GM23338 (cell line): Measurements from ENCODE around the gene SFTA2. TPM values are rescaled to one million over a fixed set of nuclear protein-coding genes. Genes with fewer than 3 reads are reported as not detected.

Experiments
- ATAC-seq: fragments of 200-7000 bp; cut with Tn5 transposase; 3 replicates; pipeline ENCODE4 v1.9.1; 2020
- DNase-seq: peaks from one replicate; pipeline ENCODE4 v3.0.0-alpha.2; 2015; ENCODE audit warnings: low spot score
- H2AFZ ChIP-seq: fragments of 200-600 bp; sonication (generic); 2 replicates; pipeline ENCODE4 v1.8.0; 2016; ENCODE audit warnings: antibody characterized with exemption, mild to moderate bottlenecking, moderate library complexity
- H3F3A ChIP-seq: fragments of 200-600 bp; sonication (generic); replicated peaks from 2 replicates; pipeline ENCODE4 v1.8.0; 2017; ENCODE audit warnings: antibody characterized with exemption, mixed run types, low read depth
- H3K27ac ChIP-seq: fragments of 200-600 bp; sonication (generic); 2 replicates; pipeline ENCODE4 v1.6.1; 2016; ENCODE audit warnings: low read depth
- H3K27me3 ChIP-seq: fragments of 200-600 bp; sonication (generic); 2 replicates; pipeline ENCODE4 v1.8.0; 2016; ENCODE audit warnings: mild to moderate bottlenecking, mixed run types, moderate library complexity; ENCODE audit not compliant: insufficient read depth
- H3K36me3 ChIP-seq: fragments of 200-600 bp; sonication (generic); 2 replicates; pipeline ENCODE4 v1.8.0; 2016; ENCODE audit warnings: mild to moderate bottlenecking; ENCODE audit not compliant: insufficient read depth
- H3K4me1 ChIP-seq: fragments of 200-600 bp; sonication (generic); 2 replicates; pipeline ENCODE4 v1.8.0; 2016; ENCODE audit warnings: mild to moderate bottlenecking, moderate library complexity; ENCODE audit not compliant: insufficient read depth
- H3K4me2 ChIP-seq: fragments of 200-600 bp; sonication (generic); 2 replicates; pipeline ENCODE4 v1.7.1; 2017; ENCODE audit warnings: mixed run types
- H3K4me3 ChIP-seq: fragments of 200-600 bp; sonication (generic); 2 replicates; pipeline ENCODE4 v1.6.1; 2016; ENCODE audit warnings: mixed run types
- H3K79me2 ChIP-seq: fragments of 200-600 bp; sonication (generic); replicated peaks from 2 replicates; pipeline ENCODE4 v1.8.0; 2017; ENCODE audit warnings: mild to moderate bottlenecking; ENCODE audit not compliant: insufficient read depth
- H3K9me2 ChIP-seq: fragments of 200-600 bp; sonication (generic); 2 replicates; pipeline ENCODE4 v1.8.0; 2017; ENCODE audit not compliant: insufficient read depth
- H4K20me1 ChIP-seq: fragments of 200-600 bp; sonication (generic); replicated peaks from 2 replicates; pipeline ENCODE4 v1.8.0; 2017; ENCODE audit warnings: mild to moderate bottlenecking; ENCODE audit not compliant: insufficient read depth
- H3K27ac Mint-ChIP-seq: 2 replicates; pipeline ENCODE4 v1.8.0; 2020; ENCODE audit warnings: inconsistent platforms, mild to moderate bottlenecking, moderate library complexity, mixed read lengths
- H3K27me3 Mint-ChIP-seq: 3 replicates; pipeline ENCODE4 v1.8.0; 2022; ENCODE audit warnings: low read depth, mild to moderate bottlenecking, moderate library complexity, mixed read lengths, inconsistent platforms; ENCODE audit not compliant: insufficient read depth, poor library complexity
- H3K36me3 Mint-ChIP-seq: 3 replicates; pipeline ENCODE4 v1.8.0; 2021; ENCODE audit warnings: low read depth, mild to moderate bottlenecking, inconsistent platforms, moderate library complexity, mixed read lengths
- H3K4me1 Mint-ChIP-seq: 3 replicates; pipeline ENCODE4 v1.8.0; 2020; ENCODE audit warnings: mild to moderate bottlenecking, inconsistent platforms, mixed read lengths
- H3K4me3 Mint-ChIP-seq: 3 replicates; pipeline ENCODE4 v1.8.0; 2021; ENCODE audit warnings: moderate library complexity, mild to moderate bottlenecking, inconsistent platforms, mixed read lengths
- H3K9me3 Mint-ChIP-seq: 3 replicates; pipeline ENCODE4 v1.8.0; 2020; ENCODE audit warnings: moderate library complexity, mild to moderate bottlenecking, inconsistent platforms, mixed read lengths
- CTCF ChIP-seq, 2 experiments: fragments of 200-600 bp in 1 of 2; sonication (generic) in 1 of 2; conservative IDR thresholded peaks; 2 replicates each; pipeline versions ENCODE4 v1.5.1 to v1.6.1; 2016 to 2017; ENCODE audit warnings: antibody characterized with exemption in 2 of 2, low read depth in 2 of 2, mild to moderate bottlenecking in 2 of 2, moderate library complexity in 1 of 2
- JUNB ChIP-seq: IDR thresholded peaks from one replicate; pipeline ENCODE4 v1.6.1; 2016; ENCODE audit warnings: antibody characterized with exemption; ENCODE audit not compliant: unreplicated experiment
- POLR2AphosphoS5 ChIP-seq: IDR thresholded peaks from 2 replicates; pipeline ENCODE4 v1.6.1; 2016; ENCODE audit warnings: antibody characterized with exemption, low read depth
- ZNF331 ChIP-seq: fragments of 250-450 bp; sonication (Bioruptor Pico); IDR thresholded peaks from 2 replicates; pipeline ENCODE4 v1.5.0; 2020; ENCODE audit warnings: low read depth, mild to moderate bottlenecking, moderate library complexity
- ZNF462 ChIP-seq: fragments of 250-450 bp; sonication (Bioruptor Pico); IDR thresholded peaks from 2 replicates; pipeline ENCODE4 v1.5.0; 2020; ENCODE audit warnings: mild to moderate bottlenecking, moderate library complexity
- polyA plus RNA-seq: library from polyadenylated mRNA; unstranded; fragments of >200 nt; fragmentation: Nextera tagmentation; extraction: Ambion mirVana; gene quantifications from 2 replicates; pipeline ENCODE4 v1.2.1, GENCODE V29; 2016
- total RNA-seq: library from RNA; depleted of rRNA; stranded (reverse); fragments of >200 nt; shearing (Covaris generic); gene quantifications from 2 replicates; pipeline ENCODE4 v1.2.3, GENCODE V29; 2014

The SFTA2 gene
- total and polyA plus RNA-seq, 2 experiments from 2014 or later: not detected

DNA sequence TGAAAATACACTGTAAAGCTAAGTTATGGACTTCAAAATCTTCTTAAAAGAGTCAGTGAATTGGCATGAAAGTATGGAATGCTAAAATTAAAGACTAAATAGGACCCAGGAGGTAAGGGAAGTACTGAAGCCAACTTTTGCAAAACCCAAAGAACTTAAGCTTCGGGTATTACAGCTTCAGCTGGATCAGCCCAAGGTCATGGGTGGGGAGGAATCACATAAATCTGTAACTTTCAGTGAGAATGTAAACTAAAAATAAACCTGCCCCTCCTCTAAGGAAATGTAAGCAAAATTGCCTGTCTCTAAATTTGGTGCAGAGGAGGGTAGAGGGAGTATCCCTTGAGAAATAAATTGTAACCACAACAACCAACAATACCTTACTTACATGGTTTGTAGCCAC lies 47.2 kb upstream of the SFTA2 start (continued):
- TF ChIP-seq ZNF462 (CRISPR knock-in tag) (no peak), JUNB (no peak), POLR2AphosphoS5 (no peak)

- no peaks in the 10 kb centered on the region for H3K27me3 ChIP-seq
- no peak overlapping the region for H2AFZ ChIP-seq
- no peak overlapping the region for H3K4me3 Mint-ChIP-seq
- H3K9me2 ChIP-seq: 0 out of 2 replicates have a peak, but pooled peaks cover 6% of the 10 kb centered on the region
- H3K27ac ChIP-seq: no peak overlapping the region
- no peak overlapping the region for H3K27ac Mint-ChIP-seq
- no peaks in the 10 kb centered on the region for H4K20me1 ChIP-seq
- peaks cover 10% of the 10 kb centered on the region for H3K4me1 Mint-ChIP-seq
- no peaks in the 10 kb centered on the region for H3K4me1 ChIP-seq
- H3F3A ChIP-seq: no peaks in the 10 kb centered on the region
- no peaks in the 10 kb centered on the region for H3K79me2 ChIP-seq
- H3K9me3 Mint-ChIP-seq: no peaks in the 10 kb centered on the region
- H3K36me3 Mint-ChIP-seq: no peaks in the 10 kb centered on the region
- ATAC-seq (peak; percentile 72), DNase-seq (peak; percentile 38)
- TF ChIP-seq ZNF331 (no peak), CTCF (conservative IDR thresholded peaks at IDR 0.05; ENCODE audit: low read depth in 2 of 2) (peak; percentile 23 to 43; a peak in 2 of 4 replicates)
- peaks cover 3% of the 10 kb centered on the region for H3K27me3 Mint-ChIP-seq
- no peaks in the 10 kb centered on the region for H3K36me3 ChIP-seq
- H3K4me2 ChIP-seq: no peak overlapping the region
- H3K4me3 ChIP-seq: no peak overlapping the region
Measured at GRCh38 chr6:30974490-30975252, 42.7 kb upstream of the SFTA2 start.
